DOHH2 (cell line): ENCODE measurements around the gene HDAC4.

Experiments
- H3F3A ChIP-seq: fragments of 200-600 bp; sonication (generic), shearing (Covaris generic); 2 replicates; pipeline ENCODE4 v1.6.0; 2016; ENCODE audit warnings: antibody characterized with exemption, mild to moderate bottlenecking; ENCODE audit not compliant: control insufficient read depth, insufficient read depth
- H3K27ac ChIP-seq: fragments of 200-600 bp; sonication (generic); 2 replicates; pipeline ENCODE4 v1.5.1; 2014; ENCODE audit warnings: low read depth, mild to moderate bottlenecking, low read length, moderate library complexity
- H3K27me3 ChIP-seq: fragments of 200-600 bp; sonication (generic); 2 replicates; pipeline ENCODE4 v1.6.1; 2014; ENCODE audit warnings: mild to moderate bottlenecking, low read length, mixed read lengths; ENCODE audit not compliant: control insufficient read depth
- H3K36me3 ChIP-seq: fragments of 200-600 bp; sonication (generic); 2 replicates; pipeline ENCODE4 v1.6.1; 2014; ENCODE audit warnings: mild to moderate bottlenecking, low read length, moderate library complexity, mixed read lengths; ENCODE audit not compliant: control insufficient read depth
- H3K4me1 ChIP-seq: fragments of 200-600 bp; sonication (generic); 2 replicates; pipeline ENCODE4 v1.6.1; 2014; ENCODE audit warnings: mild to moderate bottlenecking, low read length, mixed read lengths; ENCODE audit not compliant: control insufficient read depth
- H3K4me2 ChIP-seq: fragments of 200-600 bp; sonication (generic); 2 replicates; pipeline ENCODE4 v1.6.0; 2014; ENCODE audit warnings: mild to moderate bottlenecking, low read length, moderate library complexity
- H3K4me3 ChIP-seq: fragments of 200-600 bp; sonication (generic); 2 replicates; pipeline ENCODE4 v1.5.1; 2014; ENCODE audit warnings: mild to moderate bottlenecking, low read length, mixed read lengths
- H3K79me2 ChIP-seq: fragments of 200-600 bp; sonication (generic); 2 replicates; pipeline ENCODE4 v1.6.1; 2014; ENCODE audit warnings: mild to moderate bottlenecking, low read length, mixed read lengths; ENCODE audit not compliant: control insufficient read depth
- H3K9me2 ChIP-seq: fragments of 200-600 bp; sonication (generic); replicated peaks from 2 replicates; pipeline ENCODE4 v1.6.1; 2014; ENCODE audit warnings: mild to moderate bottlenecking, low read length, mixed read lengths; ENCODE audit not compliant: control insufficient read depth
- H3K9me3 ChIP-seq: fragments of 200-600 bp; sonication (generic); 2 replicates; pipeline ENCODE4 v1.6.1; 2014; ENCODE audit warnings: antibody characterized with exemption, low read length, mixed read lengths; ENCODE audit not compliant: control insufficient read depth, insufficient read depth
- H4K20me1 ChIP-seq: fragments of 200-600 bp; sonication (generic); 2 replicates; pipeline ENCODE4 v1.6.0; 2014; ENCODE audit warnings: low read depth, mild to moderate bottlenecking, antibody characterized with exemption, low read length, moderate library complexity; ENCODE audit not compliant: control insufficient read depth, insufficient read depth
- EZH2phosphoT487 ChIP-seq: fragments of 200-600 bp; sonication (generic); IDR thresholded peaks from 2 replicates; pipeline ENCODE4 v1.6.1; 2017; ENCODE audit warnings: borderline replicate concordance, mild to moderate bottlenecking, antibody characterized with exemption, low read length, moderate library complexity, mixed read lengths
- TF ChIP-seq, protein P1 (sequence below): fragments of 200-600 bp; sonication (generic); IDR thresholded peaks from one replicate; pipeline ENCODE4 v1.5.1; 2014; ENCODE audit warnings: antibody characterized with exemption, mild to moderate bottlenecking, low read depth, low read length; ENCODE audit not compliant: poor library complexity, severe bottlenecking

HDAC4 gene

DNA sequence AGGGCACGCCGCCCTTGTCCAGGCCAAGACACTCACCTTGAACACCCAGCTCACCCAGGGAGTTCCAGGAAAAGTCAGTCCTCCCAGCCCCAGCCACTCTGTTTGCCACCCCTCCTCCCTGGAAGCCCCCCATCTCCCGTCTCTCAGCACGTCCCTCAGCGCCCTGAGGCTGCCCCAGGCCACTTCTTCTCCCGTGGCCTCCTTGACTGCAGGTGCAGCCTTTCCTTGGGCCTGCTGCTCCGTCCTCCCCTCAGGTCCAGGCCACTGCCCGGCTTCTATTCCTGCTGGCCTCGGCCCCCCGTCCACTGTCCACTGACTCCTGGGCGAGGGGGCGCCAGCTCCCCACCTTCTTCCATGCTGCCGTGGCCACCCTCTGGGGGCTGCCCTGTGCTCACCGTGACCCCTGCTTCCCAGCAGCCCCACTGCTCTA lies 239.1 kb downstream of the HDAC4 start:
- H4K20me1 ChIP-seq, result no peaks in the 10 kb centered on the region
- H3K79me2 ChIP-seq, result no peaks in the 10 kb centered on the region
- H3K9me3 ChIP-seq, result no peaks in the 10 kb centered on the region
- no peak overlapping the region for H3K4me3 ChIP-seq
- no peak overlapping the region for H3K4me2 ChIP-seq
- H3K36me3 ChIP-seq, result no peaks in the 10 kb centered on the region
- no peak overlapping the region for H3K27ac ChIP-seq
- no peaks in the 10 kb centered on the region for H3K27me3 ChIP-seq
- no peaks in the 10 kb centered on the region for H3F3A ChIP-seq
- no peaks in the 10 kb centered on the region for H3K9me2 ChIP-seq
- no peak for TF ChIP-seq EZH2phosphoT487
- TF ChIP-seq, protein P1, sequence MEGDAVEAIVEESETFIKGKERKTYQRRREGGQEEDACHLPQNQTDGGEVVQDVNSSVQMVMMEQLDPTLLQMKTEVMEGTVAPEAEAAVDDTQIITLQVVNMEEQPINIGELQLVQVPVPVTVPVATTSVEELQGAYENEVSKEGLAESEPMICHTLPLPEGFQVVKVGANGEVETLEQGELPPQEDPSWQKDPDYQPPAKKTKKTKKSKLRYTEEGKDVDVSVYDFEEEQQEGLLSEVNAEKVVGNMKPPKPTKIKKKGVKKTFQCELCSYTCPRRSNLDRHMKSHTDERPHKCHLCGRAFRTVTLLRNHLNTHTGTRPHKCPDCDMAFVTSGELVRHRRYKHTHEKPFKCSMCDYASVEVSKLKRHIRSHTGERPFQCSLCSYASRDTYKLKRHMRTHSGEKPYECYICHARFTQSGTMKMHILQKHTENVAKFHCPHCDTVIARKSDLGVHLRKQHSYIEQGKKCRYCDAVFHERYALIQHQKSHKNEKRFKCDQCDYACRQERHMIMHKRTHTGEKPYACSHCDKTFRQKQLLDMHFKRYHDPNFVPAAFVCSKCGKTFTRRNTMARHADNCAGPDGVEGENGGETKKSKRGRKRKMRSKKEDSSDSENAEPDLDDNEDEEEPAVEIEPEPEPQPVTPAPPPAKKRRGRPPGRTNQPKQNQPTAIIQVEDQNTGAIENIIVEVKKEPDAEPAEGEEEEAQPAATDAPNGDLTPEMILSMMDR, result no peak
- peaks cover 6% of the 10 kb centered on the region for H3K4me1 ChIP-seq

DNA sequence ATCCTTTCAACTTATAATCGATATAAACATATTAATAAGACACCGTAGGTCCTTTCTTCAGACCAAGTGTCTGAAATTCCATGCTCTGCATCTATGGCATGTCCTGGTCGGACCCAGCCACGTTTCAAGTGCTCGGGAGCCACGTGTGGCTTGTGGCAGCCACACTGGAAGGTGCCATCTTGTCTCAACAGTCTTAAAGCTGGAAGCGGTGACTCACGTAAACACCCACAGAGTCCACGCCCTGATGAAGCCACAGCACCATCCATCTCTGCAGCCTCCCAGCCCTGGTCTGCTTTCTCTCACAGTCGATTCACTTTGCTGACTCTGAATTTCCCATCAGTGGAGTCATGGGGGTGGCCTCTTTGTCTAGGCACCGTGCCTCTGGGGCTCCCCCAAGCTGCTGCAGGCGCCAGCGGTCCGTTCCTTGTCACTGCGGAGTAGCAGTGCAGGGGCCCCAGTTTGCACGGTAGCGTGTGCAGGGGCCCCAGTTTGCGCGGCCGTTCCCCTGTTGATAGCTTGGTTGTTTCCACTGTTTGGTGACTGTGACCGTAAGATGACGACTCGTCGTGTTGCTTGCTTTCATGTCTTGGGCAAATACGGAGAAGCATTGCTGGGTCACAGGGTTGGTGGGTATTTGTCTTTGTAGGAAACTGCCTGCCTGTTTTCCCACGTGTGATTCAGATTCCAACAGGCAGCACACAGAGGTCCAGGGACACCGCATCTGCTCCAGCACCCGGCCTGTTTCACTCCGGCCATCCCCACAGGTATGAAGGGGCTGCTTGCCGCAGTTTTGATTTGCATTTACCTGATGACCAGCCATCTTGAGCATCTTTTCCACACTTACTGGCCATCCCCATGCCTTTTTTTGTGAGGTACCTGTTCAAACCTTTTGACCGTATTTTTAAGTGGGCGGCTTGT lies 240.3 kb downstream of the HDAC4 start:
- no peaks in the 10 kb centered on the region for H4K20me1 ChIP-seq
- no peaks in the 10 kb centered on the region for H3K9me3 ChIP-seq
- H3K4me2 ChIP-seq, result no peak overlapping the region
- H3K27ac ChIP-seq, result no peak overlapping the region
- H3K4me3 ChIP-seq, result no peak overlapping the region
- no peaks in the 10 kb centered on the region for H3K9me2 ChIP-seq
- H3K27me3 ChIP-seq, result no peaks in the 10 kb centered on the region
- peaks cover 6% of the 10 kb centered on the region for H3K4me1 ChIP-seq
- no peaks in the 10 kb centered on the region for H3K36me3 ChIP-seq
- H3F3A ChIP-seq, result no peaks in the 10 kb centered on the region
- H3K79me2 ChIP-seq, result no peaks in the 10 kb centered on the region
- TF ChIP-seq, protein P1, result no peak
- TF ChIP-seq EZH2phosphoT487, result no peak

DNA sequence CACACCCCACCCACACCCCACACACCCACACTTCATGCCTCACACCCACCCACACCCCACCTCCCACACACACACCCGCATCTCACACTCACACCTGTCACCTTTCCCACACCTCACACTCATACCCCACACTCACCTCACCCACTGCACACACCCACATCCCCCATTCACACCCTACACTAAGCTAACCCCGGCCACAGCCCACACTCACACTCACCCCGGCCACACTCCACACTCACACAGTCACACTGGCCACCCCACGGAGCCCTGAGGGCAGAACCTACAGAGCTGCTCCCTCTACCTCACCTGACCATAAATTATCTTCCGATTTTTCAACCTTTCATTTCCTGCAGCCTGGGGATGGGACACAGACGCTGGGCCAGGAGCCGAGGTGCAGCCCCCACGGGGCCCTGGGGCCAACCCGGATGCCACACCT lies 241.3 kb downstream of the HDAC4 start:
- H3K4me2 ChIP-seq, result no peak overlapping the region
- H3K27me3 ChIP-seq, result no peaks in the 10 kb centered on the region
- no peaks in the 10 kb centered on the region for H3K36me3 ChIP-seq
- no peak overlapping the region for H3K27ac ChIP-seq
- H3K9me3 ChIP-seq, result no peaks in the 10 kb centered on the region
- H3F3A ChIP-seq, result no peaks in the 10 kb centered on the region
- H3K79me2 ChIP-seq, result no peaks in the 10 kb centered on the region
- H4K20me1 ChIP-seq, result no peaks in the 10 kb centered on the region
- no peaks in the 10 kb centered on the region for H3K9me2 ChIP-seq
- peaks cover 6% of the 10 kb centered on the region for H3K4me1 ChIP-seq
- TF ChIP-seq EZH2phosphoT487, result no peak
- TF ChIP-seq, protein P1, result no peak
- H3K4me3 ChIP-seq, result no peak overlapping the region
